MM.1S (cell line): ENCODE data around the gene EXO1.
"Not testable (repeated sequence)": the region's sequence is repeated elsewhere in the genome, so short reads cannot be mapped to it uniquely, and the experiment has no call there.

Experiments
- DNase-seq: peaks from one replicate; pipeline ENCODE4 v3.0.0-alpha.2; 2015
- H2AFZ ChIP-seq: fragments of 300-600 bp; sonication (generic); 2 replicates; pipeline ENCODE4 v1.6.0; 2016; ENCODE audit warnings: antibody characterized with exemption, low read length
- H3F3A ChIP-seq: fragments of 300-600 bp; sonication (generic); 2 replicates; pipeline ENCODE4 v1.6.1; 2016; ENCODE audit warnings: mild to moderate bottlenecking, antibody characterized with exemption, low read length, moderate library complexity, mixed read lengths; ENCODE audit not compliant: insufficient read depth
- H3K27ac ChIP-seq: fragments of 300-600 bp; sonication (generic); 2 replicates; pipeline ENCODE4 v1.5.1; 2016; ENCODE audit warnings: mild to moderate bottlenecking, low read length
- H3K27me3 ChIP-seq: fragments of 300-600 bp; sonication (generic); replicated peaks from 2 replicates; pipeline ENCODE4 v1.6.0; 2016; ENCODE audit warnings: low read length; ENCODE audit not compliant: insufficient read depth
- H3K36me3 ChIP-seq: fragments of 300-600 bp; sonication (generic); replicated peaks from 2 replicates; pipeline ENCODE4 v1.6.1; 2016; ENCODE audit warnings: mild to moderate bottlenecking, low read length, mixed read lengths; ENCODE audit not compliant: insufficient read depth
- H3K4me1 ChIP-seq: fragments of 300-600 bp; sonication (generic); 2 replicates; pipeline ENCODE4 v1.6.1; 2016; ENCODE audit warnings: low read length, mixed read lengths
- H3K4me2 ChIP-seq: fragments of 300-600 bp; sonication (generic); 2 replicates; pipeline ENCODE4 v1.6.0; 2016; ENCODE audit warnings: low read depth, low read length
- H3K4me3 ChIP-seq: fragments of 300-600 bp; sonication (generic); 2 replicates; pipeline ENCODE4 v1.5.1; 2016; ENCODE audit warnings: low read length, mixed read lengths
- H3K79me2 ChIP-seq: fragments of 300-600 bp; sonication (generic); 2 replicates; pipeline ENCODE4 v1.6.1; 2016; ENCODE audit warnings: mixed run types, low read length, mixed read lengths
- H3K9ac ChIP-seq: fragments of 300-600 bp; sonication (generic); 2 replicates; pipeline ENCODE4 v1.6.1; 2016; ENCODE audit warnings: low read length, mixed read lengths
- H3K9me2 ChIP-seq: fragments of 300-600 bp; sonication (generic); replicated peaks from 2 replicates; pipeline ENCODE4 v1.6.1; 2016; ENCODE audit warnings: mild to moderate bottlenecking, low read length, mixed read lengths; ENCODE audit not compliant: insufficient read depth
- H3K9me3 ChIP-seq: fragments of 300-600 bp; sonication (generic); replicated peaks from 2 replicates; pipeline ENCODE4 v1.6.1; 2016; ENCODE audit warnings: mild to moderate bottlenecking, low read length, mixed read lengths; ENCODE audit not compliant: insufficient read depth
- H4K20me1 ChIP-seq: fragments of 300-600 bp; sonication (generic); 2 replicates; pipeline ENCODE4 v1.6.1; 2016; ENCODE audit warnings: mild to moderate bottlenecking, low read length, moderate library complexity, mixed read lengths; ENCODE audit not compliant: insufficient read depth
- EZH2 ChIP-seq: fragments of 300-600 bp; sonication (generic); optimal IDR thresholded peaks from 2 replicates; pipeline ENCODE3; 2017; ENCODE audit warnings: low read depth, mild to moderate bottlenecking, antibody characterized with exemption, low read length, mixed read lengths
- EZH2phosphoT487 ChIP-seq: fragments of 300-600 bp; sonication (generic); IDR thresholded peaks from 2 replicates; pipeline ENCODE4 v1.6.1; 2018; ENCODE audit warnings: antibody characterized with exemption, low read length
- TF ChIP-seq, protein P1 (sequence below): fragments of 300-600 bp; sonication (generic); IDR thresholded peaks from 2 replicates; pipeline ENCODE4 v1.5.1; 2016; ENCODE audit warnings: antibody characterized with exemption, low read length, mixed read lengths

Gene EXO1

DNA sequence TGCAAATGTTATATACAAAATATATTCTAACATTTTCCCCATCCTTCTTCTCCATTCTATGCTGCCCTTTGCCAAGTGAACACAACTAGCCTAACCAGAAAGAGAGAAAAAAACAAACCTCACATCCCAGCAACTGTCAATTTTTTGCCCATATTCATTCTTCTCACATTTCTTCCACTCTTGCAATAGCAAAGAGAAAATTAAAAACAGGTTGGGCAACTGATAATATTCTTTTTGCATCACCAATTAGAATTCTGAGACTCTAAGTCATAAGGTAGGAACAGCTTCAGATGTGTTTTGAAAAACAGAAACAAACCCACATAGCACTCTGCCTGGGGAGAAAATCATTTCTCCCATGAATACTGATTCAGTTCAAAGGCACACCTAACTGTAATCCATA, 25.2 kb upstream of the EXO1 start:
- no peak for DNase-seq
- no peaks in the 10 kb centered on the region for H3K79me2 ChIP-seq
- H3K4me3 ChIP-seq: no peak overlapping the region
- no peaks in the 10 kb centered on the region for H3K36me3 ChIP-seq
- H3F3A ChIP-seq: no peaks in the 10 kb centered on the region
- TF ChIP-seq, protein P1, sequence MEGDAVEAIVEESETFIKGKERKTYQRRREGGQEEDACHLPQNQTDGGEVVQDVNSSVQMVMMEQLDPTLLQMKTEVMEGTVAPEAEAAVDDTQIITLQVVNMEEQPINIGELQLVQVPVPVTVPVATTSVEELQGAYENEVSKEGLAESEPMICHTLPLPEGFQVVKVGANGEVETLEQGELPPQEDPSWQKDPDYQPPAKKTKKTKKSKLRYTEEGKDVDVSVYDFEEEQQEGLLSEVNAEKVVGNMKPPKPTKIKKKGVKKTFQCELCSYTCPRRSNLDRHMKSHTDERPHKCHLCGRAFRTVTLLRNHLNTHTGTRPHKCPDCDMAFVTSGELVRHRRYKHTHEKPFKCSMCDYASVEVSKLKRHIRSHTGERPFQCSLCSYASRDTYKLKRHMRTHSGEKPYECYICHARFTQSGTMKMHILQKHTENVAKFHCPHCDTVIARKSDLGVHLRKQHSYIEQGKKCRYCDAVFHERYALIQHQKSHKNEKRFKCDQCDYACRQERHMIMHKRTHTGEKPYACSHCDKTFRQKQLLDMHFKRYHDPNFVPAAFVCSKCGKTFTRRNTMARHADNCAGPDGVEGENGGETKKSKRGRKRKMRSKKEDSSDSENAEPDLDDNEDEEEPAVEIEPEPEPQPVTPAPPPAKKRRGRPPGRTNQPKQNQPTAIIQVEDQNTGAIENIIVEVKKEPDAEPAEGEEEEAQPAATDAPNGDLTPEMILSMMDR: no peak
- TF ChIP-seq EZH2: no peak
- no peak for TF ChIP-seq EZH2phosphoT487
- no peaks in the 10 kb centered on the region for H3K27me3 ChIP-seq
- H3K27ac ChIP-seq: no peak overlapping the region
- H4K20me1 ChIP-seq: no peaks in the 10 kb centered on the region
- H3K9ac ChIP-seq: no peak overlapping the region
- no peak overlapping the region for H2AFZ ChIP-seq
- no peaks in the 10 kb centered on the region for H3K9me2 ChIP-seq
- no peaks in the 10 kb centered on the region for H3K9me3 ChIP-seq
- no peak overlapping the region for H3K4me2 ChIP-seq
- H3K4me1 ChIP-seq: no peaks in the 10 kb centered on the region

DNA sequence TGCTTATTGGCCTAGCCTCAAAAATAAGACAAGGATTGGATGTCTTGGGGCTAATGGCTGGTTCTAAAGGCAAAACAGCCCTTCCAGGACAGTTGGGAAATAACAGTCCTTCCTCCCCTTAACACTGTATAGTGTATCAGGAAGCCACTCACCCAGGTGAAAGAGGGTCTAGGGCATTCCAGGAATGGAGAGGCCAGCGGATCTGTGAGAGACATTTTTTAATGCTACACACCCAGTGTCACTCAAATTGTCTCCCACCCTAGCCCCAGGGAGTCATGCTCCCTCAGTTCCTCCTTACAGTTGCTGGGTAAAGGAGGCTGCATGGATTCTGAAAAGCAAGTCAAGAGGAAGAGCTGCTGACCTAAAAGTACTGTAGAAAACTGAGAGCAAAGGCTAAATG, 24.1 kb upstream of the EXO1 start:
- H3K79me2 ChIP-seq: no peaks in the 10 kb centered on the region
- TF ChIP-seq EZH2phosphoT487: no peak
- no peak for TF ChIP-seq EZH2
- TF ChIP-seq, protein P1: no peak
- no peak overlapping the region for H3K27ac ChIP-seq
- no peak overlapping the region for H3K4me3 ChIP-seq
- no peak overlapping the region for H2AFZ ChIP-seq
- no peak overlapping the region for H3K4me2 ChIP-seq
- no peaks in the 10 kb centered on the region for H4K20me1 ChIP-seq
- no peaks in the 10 kb centered on the region for H3K4me1 ChIP-seq
- no peak overlapping the region for H3K9ac ChIP-seq
- DNase-seq: no peak
- no peaks in the 10 kb centered on the region for H3K36me3 ChIP-seq
- H3K9me2 ChIP-seq: no peaks in the 10 kb centered on the region
- no peaks in the 10 kb centered on the region for H3F3A ChIP-seq
- H3K9me3 ChIP-seq: no peaks in the 10 kb centered on the region
- H3K27me3 ChIP-seq: no peaks in the 10 kb centered on the region

DNA sequence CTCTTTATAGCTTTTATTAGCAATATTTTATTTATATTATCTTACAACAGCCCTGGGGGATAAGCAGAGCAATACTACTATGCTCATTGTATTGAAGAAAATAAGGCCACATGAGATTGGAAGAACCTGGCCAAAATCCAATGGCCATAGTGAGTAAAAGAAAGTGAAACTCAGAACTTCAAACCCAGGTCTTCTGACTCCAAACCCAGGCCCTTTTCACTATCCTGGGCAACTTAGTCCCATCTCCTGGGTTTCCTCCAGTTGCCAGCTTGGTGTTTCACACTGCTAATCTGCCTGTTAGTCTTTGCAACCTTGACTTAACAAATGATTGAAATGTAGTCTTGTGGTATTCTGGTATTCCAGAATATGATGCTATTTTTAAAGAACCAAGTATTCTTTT, 22.4 kb upstream of the EXO1 start:
- Histone ChIP-seq H3K9me2 (no peaks in the 10 kb centered on the region), H2AFZ (no peak overlapping the region), H4K20me1 (no peaks in the 10 kb centered on the region), H3K4me3 (no peak overlapping the region), H3K4me2 (no peak overlapping the region), H3K9ac (no peak overlapping the region), H3K9me3 (no peaks in the 10 kb centered on the region), H3K36me3 (no peaks in the 10 kb centered on the region), H3K27me3 (no peaks in the 10 kb centered on the region), H3F3A (no peaks in the 10 kb centered on the region), H3K27ac (no peak overlapping the region), H3K79me2 (no peaks in the 10 kb centered on the region), H3K4me1 (no peaks in the 10 kb centered on the region)
- peak; percentile 20 for DNase-seq
- TF ChIP-seq, protein P1: no peak
- TF ChIP-seq EZH2 (no peak), EZH2phosphoT487 (no peak)

DNA sequence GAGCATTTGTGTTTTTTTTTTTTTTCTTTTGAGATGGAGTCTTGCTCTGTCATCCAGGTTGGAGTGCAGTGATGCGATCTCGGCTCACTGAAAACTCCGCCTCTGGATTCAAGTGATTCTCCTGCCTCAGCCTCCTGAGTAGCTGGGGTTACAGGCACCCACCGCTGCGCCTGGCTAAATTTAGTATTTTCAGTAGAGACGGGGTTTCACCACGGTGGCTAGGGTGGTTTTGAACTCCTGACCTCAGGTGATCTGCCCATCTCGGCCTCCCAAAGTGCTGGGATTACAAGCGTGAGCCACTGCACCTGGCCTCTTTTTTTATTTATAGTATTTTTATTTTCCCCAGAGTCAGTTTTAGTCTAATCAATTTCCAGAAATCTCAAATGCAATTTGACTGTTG, 21.4 kb upstream of the EXO1 start:
- H3K27ac ChIP-seq, H3K79me2 ChIP-seq, H3K4me1 ChIP-seq, H3F3A ChIP-seq, H2AFZ ChIP-seq, H3K36me3 ChIP-seq, DNase-seq, H3K4me2 ChIP-seq, H3K9ac ChIP-seq, H3K27me3 ChIP-seq, H3K9me3 ChIP-seq, H4K20me1 ChIP-seq, H3K4me3 ChIP-seq, H3K9me2 ChIP-seq: not testable (repeated sequence)
